ENCODE measurements around the gene B3GNT8. TPM values are rescaled to one million over a fixed set of nuclear protein-coding genes. Genes with fewer than 3 reads are reported as not detected.

The B3GNT8 gene
- total RNA-seq, 1 experiment from 2014 or later: 0.96 TPM

DNA sequence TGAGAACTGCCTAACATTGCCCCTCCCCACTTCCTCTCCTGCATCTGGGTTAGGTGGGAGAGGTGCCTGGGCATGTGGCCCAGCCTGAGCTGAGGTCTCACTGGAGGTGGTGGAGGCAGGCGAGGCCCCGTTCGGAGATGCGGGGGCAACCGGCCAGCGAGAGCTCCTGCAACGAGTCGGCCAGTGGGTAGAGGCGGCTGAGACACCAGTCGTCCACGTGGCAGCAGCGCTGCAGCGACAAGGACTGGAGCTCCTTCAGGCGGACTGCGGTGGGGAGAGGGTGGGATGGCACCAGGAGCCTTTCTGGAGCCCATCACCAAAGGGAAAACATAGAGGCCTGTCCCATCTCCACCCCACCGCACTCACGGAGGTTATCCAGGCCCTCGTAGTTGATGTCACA, 6.0 kb upstream of the B3GNT8 start:
- DNase-seq: no peak
- TF ChIP-seq, protein P1, sequence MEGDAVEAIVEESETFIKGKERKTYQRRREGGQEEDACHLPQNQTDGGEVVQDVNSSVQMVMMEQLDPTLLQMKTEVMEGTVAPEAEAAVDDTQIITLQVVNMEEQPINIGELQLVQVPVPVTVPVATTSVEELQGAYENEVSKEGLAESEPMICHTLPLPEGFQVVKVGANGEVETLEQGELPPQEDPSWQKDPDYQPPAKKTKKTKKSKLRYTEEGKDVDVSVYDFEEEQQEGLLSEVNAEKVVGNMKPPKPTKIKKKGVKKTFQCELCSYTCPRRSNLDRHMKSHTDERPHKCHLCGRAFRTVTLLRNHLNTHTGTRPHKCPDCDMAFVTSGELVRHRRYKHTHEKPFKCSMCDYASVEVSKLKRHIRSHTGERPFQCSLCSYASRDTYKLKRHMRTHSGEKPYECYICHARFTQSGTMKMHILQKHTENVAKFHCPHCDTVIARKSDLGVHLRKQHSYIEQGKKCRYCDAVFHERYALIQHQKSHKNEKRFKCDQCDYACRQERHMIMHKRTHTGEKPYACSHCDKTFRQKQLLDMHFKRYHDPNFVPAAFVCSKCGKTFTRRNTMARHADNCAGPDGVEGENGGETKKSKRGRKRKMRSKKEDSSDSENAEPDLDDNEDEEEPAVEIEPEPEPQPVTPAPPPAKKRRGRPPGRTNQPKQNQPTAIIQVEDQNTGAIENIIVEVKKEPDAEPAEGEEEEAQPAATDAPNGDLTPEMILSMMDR (conservative IDR thresholded peaks at IDR 0.05): no peak
- H3K4me2 ChIP-seq (ENCODE audit: insufficient read depth, insufficient read length, low read length): no peak overlapping the region
- H3K79me2 ChIP-seq (ENCODE audit: insufficient read depth, low read length): no peaks in the 10 kb centered on the region
- H4K5ac ChIP-seq (ENCODE audit: insufficient read length, low read depth, low read length): no peak overlapping the region
- no peak overlapping the region for H3K27ac ChIP-seq (ENCODE audit: insufficient read length, low read depth, low read length)
- Mint-ChIP-seq H3K27me3 (ENCODE audit: low read depth) (no peaks in the 10 kb centered on the region), H3K36me3 (ENCODE audit: insufficient read depth in 1 of 3, low read depth in 3 of 3) (peaks cover 20 to 40% (median 37%) of the 10 kb centered on the region in 3 experiments; a peak in 6 of 7 replicates), H3K9me3 (no peaks in the 10 kb centered on the region), H3K4me3 (no peak overlapping the region), H3K4me1 (peaks cover 2 to 11% of the 10 kb centered on the region in 2 experiments), H3K27ac (no peak overlapping the region)
- H2BK15ac ChIP-seq (ENCODE audit: low read depth, low read length): no peak overlapping the region
- no peak overlapping the region for H2BK12ac ChIP-seq (ENCODE audit: insufficient read length, low read depth, low read length)
- H3K23me2 ChIP-seq (ENCODE audit: insufficient read length, low read depth, low read length, poor library complexity, severe bottlenecking): peaks cover 3% of the 10 kb centered on the region
- no peaks in the 10 kb centered on the region for H3K27me3 ChIP-seq (ENCODE audit: insufficient read depth, low read length)
- no peak overlapping the region for H3T11ph ChIP-seq (ENCODE audit: low read length)
- H3K23ac ChIP-seq (ENCODE audit: insufficient read length, low read depth, low read length): no peak overlapping the region
- WGBS (ENCODE audit: extremely low coverage, insufficient read length, low lambda C conversion rate): no CpG with 5 or more reads among the region's 18 CpGs
- H2BK20ac ChIP-seq (ENCODE audit: low read depth, low read length, poor library complexity, severe bottlenecking): no peak overlapping the region
- H3K18ac ChIP-seq (ENCODE audit: insufficient read length, low read depth, low read length): no peak overlapping the region
- H3K56ac ChIP-seq (ENCODE audit: insufficient read length, low read depth, low read length): no peak overlapping the region
- no peak overlapping the region for H3K9ac ChIP-seq (ENCODE audit: extremely low read depth, insufficient read length, low read length)
- no peak overlapping the region for H3K4ac ChIP-seq (ENCODE audit: low read depth, low read length)
- H4K91ac ChIP-seq (ENCODE audit: insufficient read length, low read depth, low read length): no peak overlapping the region
- H2AFZ ChIP-seq (ENCODE audit: low read length): no peak overlapping the region
- no peak overlapping the region for H2BK5ac ChIP-seq (ENCODE audit: insufficient read length, low read length)
- H2AK5ac ChIP-seq (ENCODE audit: insufficient read length, low read length): no peak overlapping the region
- no peaks in the 10 kb centered on the region for H3K4me1 ChIP-seq (ENCODE audit: insufficient read depth, low read length)
- no peaks in the 10 kb centered on the region for H3K9me3 ChIP-seq (ENCODE audit: control insufficient read depth, low read depth, low read length)
- no peaks in the 10 kb centered on the region for H4K20me1 ChIP-seq (ENCODE audit: control insufficient read depth, insufficient read depth, insufficient read length)
- H4K8ac ChIP-seq (replicated peaks; ENCODE audit: insufficient read length, low read depth, low read length): no peak overlapping the region
- no peak overlapping the region for H2BK120ac ChIP-seq (ENCODE audit: low read depth, low read length, poor library complexity, severe bottlenecking)
- H3K14ac ChIP-seq (ENCODE audit: insufficient read depth, low read length): no peak overlapping the region
- no peaks in the 10 kb centered on the region for H3K79me1 ChIP-seq (ENCODE audit: insufficient read depth, low read depth, low read length, poor library complexity, severe bottlenecking)
